IPS-15b (cell line): ENCODE data around the gene SMTNL1.

ENCODE experiments used
- H3K27me3 ChIP-seq: one replicate; pipeline ENCODE4 v1.6.1; 2013; ENCODE audit warnings: low read length; ENCODE audit not compliant: control insufficient read depth, insufficient read depth
- H3K36me3 ChIP-seq: one replicate; pipeline ENCODE4 v1.6.1; 2013; ENCODE audit warnings: low read length; ENCODE audit not compliant: control insufficient read depth, insufficient read depth
- H3K4me1 ChIP-seq: one replicate; pipeline ENCODE4 v1.6.1; 2013; ENCODE audit warnings: mild to moderate bottlenecking, low read length; ENCODE audit not compliant: control insufficient read depth, insufficient read depth
- H3K4me3 ChIP-seq: one replicate; pipeline ENCODE4 v1.5.1; 2013; ENCODE audit warnings: low read depth, low read length
- H3K9ac ChIP-seq: one replicate; pipeline ENCODE4 v1.6.1; 2013; ENCODE audit warnings: low read depth, mild to moderate bottlenecking, low read length
- H3K9me3 ChIP-seq: one replicate; pipeline ENCODE4 v1.6.1; 2013; ENCODE audit warnings: mild to moderate bottlenecking, low read length; ENCODE audit not compliant: control insufficient read depth, insufficient read depth

Gene SMTNL1

GRCh38 chr11:57584341-57584740, 46.9 kb downstream of the SMTNL1 start:
- H3K9me3 ChIP-seq: no peaks in the 10 kb centered on the region
- no peak overlapping the region for H3K4me3 ChIP-seq
- no peaks in the 10 kb centered on the region for H3K27me3 ChIP-seq
- peaks cover 3% of the 10 kb centered on the region for H3K4me1 ChIP-seq
- H3K36me3 ChIP-seq: no peaks in the 10 kb centered on the region
- H3K9ac ChIP-seq: no peak overlapping the region

- Histone ChIP-seq H3K27me3 (no peaks in the 10 kb centered on the region), H3K36me3 (no peaks in the 10 kb centered on the region), H3K4me3 (no peak overlapping the region), H3K4me1 (peaks cover 3% of the 10 kb centered on the region), H3K9me3 (no peaks in the 10 kb centered on the region), H3K9ac (no peak overlapping the region)
These were observed 47.9 kb downstream of the SMTNL1 start for GRCh38 chr11:57585301-57585700.

GRCh38 chr11:57586711-57587245, 49.4 kb downstream of the SMTNL1 start:
- Histone ChIP-seq H3K9me3 (no peaks in the 10 kb centered on the region), H3K4me3 (no peak overlapping the region), H3K27me3 (no peaks in the 10 kb centered on the region), H3K4me1 (peaks cover 3% of the 10 kb centered on the region), H3K36me3 (no peaks in the 10 kb centered on the region), H3K9ac (no peak overlapping the region)

GRCh38 chr11:57588046-57588710, 50.8 kb downstream of the SMTNL1 start:
- Histone ChIP-seq H3K4me3 (no peak overlapping the region), H3K27me3 (peaks cover 2% of the 10 kb centered on the region), H3K9ac (no peak overlapping the region), H3K4me1 (peaks cover 3% of the 10 kb centered on the region), H3K9me3 (no peaks in the 10 kb centered on the region), H3K36me3 (no peaks in the 10 kb centered on the region)

GRCh38 chr11:57596266-57596885, 59.0 kb downstream of the SMTNL1 start:
- Histone ChIP-seq H3K27me3 (peaks cover 2% of the 10 kb centered on the region), H3K9me3 (no peaks in the 10 kb centered on the region)

GRCh38 chr11:57597461-57597915, 60.1 kb downstream of the SMTNL1 start, which contains the start of gene SERPING1:
SERPING1 (plus strand) TSS chr11:57597685; CDS start chr11:57598271, 586 bp downstream.
- no peaks in the 10 kb centered on the region for H3K9me3 ChIP-seq
- peak within 1 kb of the TSS; percentile 58 for H3K4me3 ChIP-seq
- H3K4me1 ChIP-seq: peaks cover 15% of the 10 kb centered on the region
- H3K9ac ChIP-seq: peak within 1 kb of the TSS; percentile 61
- peaks cover 2% of the 10 kb centered on the region for H3K27me3 ChIP-seq
- peaks cover 8% of the 10 kb centered on the region for H3K36me3 ChIP-seq

More at GRCh38 chr11:57596266-57596885, 59.0 kb downstream of the SMTNL1 start:
- H3K9ac ChIP-seq: no peak overlapping the region
- no peak overlapping the region for H3K4me3 ChIP-seq
- peaks cover 3% of the 10 kb centered on the region for H3K36me3 ChIP-seq
- peaks cover 15% of the 10 kb centered on the region for H3K4me1 ChIP-seq

- Histone ChIP-seq H3K27me3 (no peaks in the 10 kb centered on the region), H3K9me3 (no peaks in the 10 kb centered on the region), H3K4me1 (peaks cover 15% of the 10 kb centered on the region), H3K36me3 (peaks cover 8% of the 10 kb centered on the region), H3K9ac (peak overlapping the region; percentile 18), H3K4me3 (peak overlapping the region; percentile 58)
These were observed 60.8 kb downstream of the SMTNL1 start for GRCh38 chr11:57597916-57598830.

- H3K9ac ChIP-seq: peak overlapping the region; percentile 18
- H3K27me3 ChIP-seq: no peaks in the 10 kb centered on the region
- H3K4me3 ChIP-seq: peak overlapping the region; percentile 58
- H3K36me3 ChIP-seq: peaks cover 8% of the 10 kb centered on the region
- peaks cover 15% of the 10 kb centered on the region for H3K4me1 ChIP-seq
- no peaks in the 10 kb centered on the region for H3K9me3 ChIP-seq
These were observed 61.4 kb downstream of the SMTNL1 start for GRCh38 chr11:57598831-57599155.

- H3K27me3 ChIP-seq: no peaks in the 10 kb centered on the region
- H3K4me3 ChIP-seq: no peak overlapping the region
- no peak overlapping the region for H3K9ac ChIP-seq
- H3K9me3 ChIP-seq: no peaks in the 10 kb centered on the region
- H3K4me1 ChIP-seq: peaks cover 15% of the 10 kb centered on the region
- H3K36me3 ChIP-seq: peaks cover 8% of the 10 kb centered on the region
These were observed 62.0 kb downstream of the SMTNL1 start for GRCh38 chr11:57599381-57599780.
